Activated B cell treated with CpG ODN at 0.5 μM for 24 hours (primary cell): ENCODE results near the gene NNMT. TPM values are rescaled to one million over a fixed set of nuclear protein-coding genes. Genes with fewer than 3 reads are reported as not detected.

Experiments
- ATAC-seq: fragments of 200-7000 bp; cut with Tn5 transposase; one replicate; pipeline ENCODE4 v1.10.0; 2021; ENCODE audit warnings: low read depth, mild to moderate bottlenecking, moderate library complexity
- CTCF ChIA-PET: fragments of 350-600 bp; sonication (Branson Sonifier 250); formaldehyde crosslinking; loops from one replicate; lab custom pipeline; 2021; ENCODE audit warnings: antibody characterized with exemption; lab: Charles Lee
- POLR2A ChIA-PET: fragments of 350-600 bp; sonication (Branson Sonifier 250); formaldehyde crosslinking; loops from one replicate; lab custom pipeline; 2021; ENCODE audit warnings: antibody characterized with exemption; lab: Charles Lee
- DNase-seq: peaks from one replicate; pipeline ENCODE4 v3.0.0; 2022
- H3K27ac Mint-ChIP-seq: one replicate; pipeline ENCODE4 v1.8.0; 2020; ENCODE audit warnings: mixed read lengths
- H3K27me3 Mint-ChIP-seq: one replicate; pipeline ENCODE4 v1.8.0; 2021; ENCODE audit warnings: mixed read lengths
- H3K36me3 Mint-ChIP-seq: one replicate; pipeline ENCODE4 v1.8.0; 2021; ENCODE audit warnings: low read depth, mixed read lengths
- H3K4me1 Mint-ChIP-seq: one replicate; pipeline ENCODE4 v1.8.0; 2021; ENCODE audit warnings: mixed read lengths
- H3K4me3 Mint-ChIP-seq: one replicate; pipeline ENCODE4 v1.8.0; 2020; ENCODE audit warnings: mild to moderate bottlenecking, mixed read lengths
- H3K9me3 Mint-ChIP-seq: one replicate; pipeline ENCODE4 v1.8.0; 2020; ENCODE audit warnings: mixed read lengths
- CTCF ChIP-seq: fragments of 200-600 bp; IDR thresholded peaks from one replicate; pipeline ENCODE4 v1.8.0; 2022; ENCODE audit warnings: antibody characterized with exemption, mild to moderate bottlenecking
- intact Hi-C: fragments of 100-400 bp; cut with micrococcal nuclease; formaldehyde crosslinking; loops from one replicate; pipeline ENCODE4 v1.15.1; 2024
- total RNA-seq: library from RNA; stranded (reverse); gene quantifications from 2 replicates; pipeline ENCODE4 v1.2.3, GENCODE V29; 2022

The NNMT gene
- total RNA-seq, 1 donor from 2014 or later: not detected

- ATAC-seq (peak; percentile 14), DNase-seq (no peak)
- intact Hi-C loops: loop anchor here (2.0 kb wide), 1 partner anchor 200 kb away; the partner anchor contains the start of gene ZBTB16
- Mint-ChIP-seq H3K27ac (peak overlapping the region; percentile 89), H3K4me3 (peak overlapping the region; percentile 55), H3K27me3 (no peaks in the 10 kb centered on the region), H3K9me3 (no peaks in the 10 kb centered on the region), H3K4me1 (peaks cover 31% of the 10 kb centered on the region), H3K36me3 (no peaks in the 10 kb centered on the region)
- ChIA-PET CTCF (interaction anchor here (1.1 to 8.9 kb wide), 10 partner anchors 72 to 454 kb away, joined by 3 to 306 read pairs (median 21); no protein-coding TSS in a partner anchor), POLR2A (interaction anchor here (0.9 to 3.2 kb wide), 8 partner anchors 63 to 363 kb away, joined by 4 to 16 read pairs (median 6); partner anchors contain the start of gene ZBTB16)
- no peak for TF ChIP-seq CTCF
Observed at GRCh38 chr11:114259124-114259526, 37.1 kb upstream of the NNMT start.

- Mint-ChIP-seq H3K4me1 (peaks cover 31% of the 10 kb centered on the region), H3K27me3 (no peaks in the 10 kb centered on the region), H3K36me3 (no peaks in the 10 kb centered on the region), H3K9me3 (no peaks in the 10 kb centered on the region), H3K4me3 (peak overlapping the region; percentile 11), H3K27ac (peak overlapping the region; percentile 31)
- no peak for ATAC-seq
- DNase-seq: no peak
- no peak for TF ChIP-seq CTCF
- intact Hi-C loops: loop anchor here (2.0 kb wide), 1 partner anchor 201 kb away; the partner anchor contains the start of gene ZBTB16
- ChIA-PET CTCF (interaction anchor here (1.1 to 8.9 kb wide), 16 partner anchors 72 to 454 kb away, joined by 3 to 306 read pairs (median 20); partner anchors contain the start of gene ZBTB16), POLR2A (interaction anchor here (0.9 to 3.2 kb wide), 7 partner anchors 72 to 363 kb away, joined by 4 to 16 read pairs (median 7); partner anchors contain the start of gene ZBTB16)
Observed at GRCh38 chr11:114259551-114259983, 36.6 kb upstream of the NNMT start.

GRCh38 chr11:114260077-114260476 lies 36.1 kb upstream of the NNMT start:
- no peak overlapping the region for H3K4me3 Mint-ChIP-seq
- peak overlapping the region; percentile 25 for H3K27ac Mint-ChIP-seq
- intact Hi-C loops: loop anchor here (5.0 kb wide), 3 partner anchors 283 to 1673 kb away; partner anchors contain the start of gene HTR3A
- DNase-seq (no peak), ATAC-seq (no peak)
- TF ChIP-seq CTCF: no peak
- peaks cover 31% of the 10 kb centered on the region for H3K4me1 Mint-ChIP-seq
- ChIA-PET POLR2A (interaction anchor here (1.1 to 3.2 kb wide), 4 partner anchors 100 to 283 kb away, joined by 4 to 16 read pairs (median 8); no protein-coding TSS in a partner anchor), CTCF (interaction anchor here (0.6 to 8.9 kb wide), 32 partner anchors 9 to 943 kb away, joined by 3 to 306 read pairs (median 7); partner anchors contain the start of gene ZBTB16)
- no peaks in the 10 kb centered on the region for H3K36me3 Mint-ChIP-seq
- H3K27me3 Mint-ChIP-seq: no peaks in the 10 kb centered on the region
- H3K9me3 Mint-ChIP-seq: no peaks in the 10 kb centered on the region

GRCh38 chr11:114260483-114260882 lies 35.7 kb upstream of the NNMT start:
- no peaks in the 10 kb centered on the region for H3K9me3 Mint-ChIP-seq
- H3K4me1 Mint-ChIP-seq: peaks cover 31% of the 10 kb centered on the region
- H3K36me3 Mint-ChIP-seq: no peaks in the 10 kb centered on the region
- no peak for TF ChIP-seq CTCF
- POLR2A ChIA-PET: interaction anchor here (0.8 to 3.2 kb wide), 4 partner anchors 100 to 284 kb away, joined by 3 to 16 read pairs (median 6); partner anchors contain the start of gene ZBTB16
- H3K27me3 Mint-ChIP-seq: no peaks in the 10 kb centered on the region
- H3K27ac Mint-ChIP-seq: peak overlapping the region; percentile 25
- intact Hi-C loops: loop anchor here (5.0 kb wide), 3 partner anchors 283 to 1673 kb away; partner anchors contain the start of gene HTR3A
- no peak overlapping the region for H3K4me3 Mint-ChIP-seq
- CTCF ChIA-PET: interaction anchor here (0.6 to 8.9 kb wide), 45 partner anchors 9 to 1672 kb away, joined by 3 to 306 read pairs (median 5); partner anchors contain the start of genes USP28 and ZBTB16
- DNase-seq: no peak
- ATAC-seq: no peak

- no peaks in the 10 kb centered on the region for H3K27me3 Mint-ChIP-seq
- intact Hi-C loops: loop anchor here (1.0 to 5.0 kb wide), 8 partner anchors 225 to 1674 kb away; partner anchors contain the start of gene HTR3A
- no peak for ATAC-seq
- no peak overlapping the region for H3K4me3 Mint-ChIP-seq
- CTCF ChIA-PET: interaction anchor here (0.8 to 8.9 kb wide), 39 partner anchors 10 to 1674 kb away, joined by 3 to 306 read pairs (median 6); partner anchors contain the start of genes TTC12 and ZBTB16
- POLR2A ChIA-PET: no interaction called here
- no peak for TF ChIP-seq CTCF
- no peak overlapping the region for H3K27ac Mint-ChIP-seq
- H3K4me1 Mint-ChIP-seq: peaks cover 31% of the 10 kb centered on the region
- H3K36me3 Mint-ChIP-seq: no peaks in the 10 kb centered on the region
- DNase-seq: no peak
- H3K9me3 Mint-ChIP-seq: no peaks in the 10 kb centered on the region
Observed at GRCh38 chr11:114261791-114262190, 34.4 kb upstream of the NNMT start.
